ENCODE measurements around the gene NXT1.

The NXT1 gene

GRCh38 chr20:23361119-23361475 is 10.5 kb downstream of the NXT1 start:
- Histone ChIP-seq H3K4me1 (ENCODE audit: control insufficient read depth, insufficient read depth, low read length) (peaks cover 27% of the 10 kb centered on the region; the same call in 1 of the 2 replicates), H3K9ac (ENCODE audit: low read depth, low read length) (peak overlapping the region; percentile 96), H3K36me3 (ENCODE audit: control insufficient read depth, insufficient read depth, low read length) (peaks cover 18% of the 10 kb centered on the region), H3K9me3 (ENCODE audit: control insufficient read depth, insufficient read depth, low read length) (no peaks in the 10 kb centered on the region), H3K27me3 (ENCODE audit: control insufficient read depth, insufficient read depth, low read length) (no peaks in the 10 kb centered on the region), H3K27ac (ENCODE audit: low read depth, low read length) (peak overlapping the region; percentile 97), H3K4me3 (ENCODE audit: low read depth, low read length) (peak overlapping the region; percentile 93)

DNA sequence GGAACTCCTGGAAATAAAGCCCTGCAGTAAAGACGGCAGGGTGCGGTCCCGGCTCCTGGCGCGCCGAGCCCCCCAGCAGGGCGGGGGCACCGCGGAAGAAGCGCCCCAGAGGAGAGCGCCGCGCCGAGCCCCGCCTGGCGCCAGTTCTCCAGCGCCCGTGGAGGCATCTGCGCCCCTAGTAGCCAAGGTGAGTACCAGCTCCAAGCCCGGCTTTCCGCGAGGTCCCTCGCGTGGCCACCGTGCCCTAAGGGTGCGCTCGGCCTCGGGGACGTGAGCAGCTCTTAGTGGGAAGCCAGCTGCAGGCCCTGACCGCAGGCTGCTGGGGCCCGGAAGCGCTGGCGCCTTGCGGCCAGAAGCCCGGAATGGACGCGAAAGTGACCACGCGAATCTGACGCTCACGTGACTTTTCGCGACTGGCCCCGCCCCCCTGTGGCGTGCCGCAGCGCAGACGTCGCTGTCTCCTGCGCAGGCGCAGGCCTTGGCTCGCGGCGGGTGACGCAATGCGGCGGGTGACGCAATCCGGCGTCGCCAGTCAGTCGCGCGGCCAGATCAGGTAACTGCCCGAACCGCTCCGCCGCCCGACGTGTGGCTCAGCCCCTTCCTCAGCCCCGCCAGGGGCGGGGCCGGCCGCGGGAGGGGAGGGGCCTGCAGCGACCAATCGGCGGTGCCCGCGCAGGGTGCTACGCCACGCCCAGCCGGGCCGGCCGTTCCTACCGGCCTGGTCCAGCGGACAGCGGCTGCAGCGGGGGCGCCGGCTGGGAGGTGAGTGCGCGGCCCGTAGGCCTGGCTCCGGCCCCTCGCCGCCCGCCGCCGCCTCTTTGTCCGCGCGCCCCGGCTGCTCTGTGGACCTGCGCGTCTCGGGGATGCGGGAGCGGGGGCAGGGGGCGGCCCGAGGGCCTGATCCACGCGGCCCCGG is 11.1 kb downstream of the NXT1 start, which contains the start of gene GZF1:
Gene GZF1 (plus strand): TSS at position 707 of the 916 bp plus-strand sequence. CDS start 2,202 bp downstream, outside the sequence.
- Histone ChIP-seq H3K9ac (ENCODE audit: low read depth, low read length) (peak within 1 kb of the TSS; percentile 96), H3K27ac (ENCODE audit: low read depth, low read length) (peak within 1 kb of the TSS; percentile 97), H3K27me3 (ENCODE audit: control insufficient read depth, insufficient read depth, low read length) (no peaks in the 10 kb centered on the region), H3K36me3 (ENCODE audit: control insufficient read depth, insufficient read depth, low read length) (peaks cover 22% of the 10 kb centered on the region), H3K9me3 (ENCODE audit: control insufficient read depth, insufficient read depth, low read length) (no peaks in the 10 kb centered on the region), H3K4me3 (ENCODE audit: low read depth, low read length) (peak within 1 kb of the TSS; percentile 93), H3K4me1 (ENCODE audit: control insufficient read depth, insufficient read depth, low read length) (peaks cover 22% of the 10 kb centered on the region; the same call in 1 of the 2 replicates)

DNA sequence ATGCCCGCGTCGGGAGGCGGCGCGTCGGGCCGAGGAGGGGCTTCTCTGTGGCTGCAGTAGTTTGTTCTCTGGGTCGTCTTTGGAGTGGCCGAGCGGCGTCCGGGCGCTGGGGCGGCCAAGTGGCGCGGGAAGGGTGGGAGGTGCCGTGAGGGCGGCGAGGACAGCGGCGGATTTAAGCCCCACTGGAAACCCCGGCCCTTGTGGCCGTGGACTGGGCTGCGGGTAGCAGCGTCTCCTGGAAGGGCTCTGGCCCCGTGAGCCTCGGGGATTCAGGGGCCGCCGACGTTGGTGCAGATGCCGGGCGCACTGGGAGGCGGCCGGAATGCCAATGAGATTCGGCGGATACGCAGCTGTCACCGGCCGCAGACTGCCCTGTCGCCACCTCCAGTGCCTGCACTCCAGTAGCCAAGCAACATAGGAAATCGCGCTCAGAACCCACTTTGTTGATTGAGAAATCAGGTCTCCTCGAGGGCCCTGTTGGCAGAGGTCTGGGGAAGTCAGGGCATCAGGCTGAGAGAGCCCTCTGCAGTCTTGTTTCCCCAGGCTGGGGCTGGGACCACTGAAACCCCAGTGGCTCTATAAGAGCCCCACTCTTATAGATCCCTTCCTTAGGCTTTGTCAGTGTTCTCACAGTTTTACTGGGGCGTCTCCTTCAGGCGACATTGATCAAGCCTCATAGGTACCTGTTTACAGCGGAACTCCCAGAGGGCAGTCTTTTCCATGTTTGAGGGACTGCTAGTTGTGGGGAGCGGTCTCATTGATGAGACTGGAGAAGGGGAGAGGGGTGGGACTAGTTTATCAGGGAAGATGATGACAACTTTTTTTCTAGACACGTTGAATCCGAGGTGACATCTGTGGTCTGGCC is 12.0 kb downstream of the NXT1 start:
- H3K9me3 ChIP-seq (ENCODE audit: control insufficient read depth, insufficient read depth, low read length): no peaks in the 10 kb centered on the region
- peak overlapping the region; percentile 80 for H3K4me3 ChIP-seq (ENCODE audit: low read depth, low read length)
- H3K4me1 ChIP-seq (ENCODE audit: control insufficient read depth, insufficient read depth, low read length): peaks cover 19% of the 10 kb centered on the region; the same call in 1 of the 2 replicates
- peak overlapping the region; percentile 52; the same call in 1 of the 2 replicates for H3K9ac ChIP-seq (ENCODE audit: low read depth, low read length)
- H3K27ac ChIP-seq (ENCODE audit: low read depth, low read length): peak overlapping the region; percentile 80
- H3K36me3 ChIP-seq (ENCODE audit: control insufficient read depth, insufficient read depth, low read length): peaks cover 31% of the 10 kb centered on the region
- no peaks in the 10 kb centered on the region for H3K27me3 ChIP-seq (ENCODE audit: control insufficient read depth, insufficient read depth, low read length)

DNA sequence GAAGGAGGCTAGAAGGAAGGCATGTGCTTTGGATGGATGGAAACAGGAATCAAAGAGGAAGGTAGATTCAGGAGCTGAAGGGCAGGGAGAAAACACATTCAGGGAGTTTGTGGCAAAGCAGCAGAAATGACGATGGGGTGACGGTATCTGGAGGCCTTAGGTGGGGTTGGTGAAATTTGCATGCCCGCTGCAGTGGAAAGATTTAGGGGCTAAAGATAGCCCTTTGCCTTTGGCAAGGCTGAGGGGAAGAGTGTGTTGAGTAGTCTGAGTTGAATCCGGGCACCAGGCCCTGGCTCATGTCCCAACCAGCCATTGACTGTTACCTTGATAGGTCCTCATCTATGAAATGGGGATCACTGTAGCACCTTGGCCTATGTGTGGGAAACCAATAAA is 12.7 kb downstream of the NXT1 start:
- H3K4me3 ChIP-seq (ENCODE audit: low read depth, low read length): peak overlapping the region; percentile 80
- peaks cover 36% of the 10 kb centered on the region for H3K36me3 ChIP-seq (ENCODE audit: control insufficient read depth, insufficient read depth, low read length)
- peaks cover 19% of the 10 kb centered on the region; the same call in 1 of the 2 replicates for H3K4me1 ChIP-seq (ENCODE audit: control insufficient read depth, insufficient read depth, low read length)
- no peak overlapping the region for H3K27ac ChIP-seq (ENCODE audit: low read depth, low read length)
- no peak overlapping the region for H3K9ac ChIP-seq (ENCODE audit: low read depth, low read length)
- no peaks in the 10 kb centered on the region for H3K27me3 ChIP-seq (ENCODE audit: control insufficient read depth, insufficient read depth, low read length)
- H3K9me3 ChIP-seq (ENCODE audit: control insufficient read depth, insufficient read depth, low read length): no peaks in the 10 kb centered on the region

GRCh38 chr20:23365390-23366165 is 15.0 kb downstream of the NXT1 start:
- Histone ChIP-seq H3K9me3 (ENCODE audit: control insufficient read depth, insufficient read depth, low read length) (no peaks in the 10 kb centered on the region), H3K36me3 (ENCODE audit: control insufficient read depth, insufficient read depth, low read length) (peaks cover 60% of the 10 kb centered on the region), H3K4me1 (ENCODE audit: control insufficient read depth, insufficient read depth, low read length) (peaks cover 10% of the 10 kb centered on the region; the same call in 1 of the 2 replicates), H3K4me3 (ENCODE audit: low read depth, low read length) (no peak overlapping the region), H3K9ac (ENCODE audit: low read depth, low read length) (no peak overlapping the region), H3K27ac (ENCODE audit: low read depth, low read length) (no peak overlapping the region), H3K27me3 (ENCODE audit: control insufficient read depth, insufficient read depth, low read length) (no peaks in the 10 kb centered on the region)

DNA sequence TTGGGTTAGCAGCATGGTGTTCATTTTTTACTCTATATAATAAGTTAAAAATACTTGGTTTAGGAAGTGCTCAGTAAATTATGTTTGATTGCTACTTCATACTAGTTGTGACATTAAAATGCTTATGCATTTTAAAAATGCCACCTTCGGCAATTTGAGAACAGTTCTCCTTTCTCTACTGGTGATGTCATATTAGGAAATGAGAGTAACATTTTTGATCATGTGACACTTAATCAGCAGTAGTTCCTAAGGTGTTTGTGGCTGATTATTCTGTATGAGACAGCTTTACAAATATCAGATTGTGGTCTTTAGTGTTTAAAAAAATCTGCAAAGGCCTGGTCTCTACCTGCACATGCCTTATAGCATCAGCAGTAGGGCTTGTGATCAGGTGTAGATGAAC is 15.8 kb downstream of the NXT1 start:
- H3K27ac ChIP-seq (ENCODE audit: low read depth, low read length): no peak overlapping the region
- peaks cover 68% of the 10 kb centered on the region for H3K36me3 ChIP-seq (ENCODE audit: control insufficient read depth, insufficient read depth, low read length)
- H3K4me3 ChIP-seq (ENCODE audit: low read depth, low read length): no peak overlapping the region
- H3K9ac ChIP-seq (ENCODE audit: low read depth, low read length): no peak overlapping the region
- H3K27me3 ChIP-seq (ENCODE audit: control insufficient read depth, insufficient read depth, low read length): no peaks in the 10 kb centered on the region
- H3K9me3 ChIP-seq (ENCODE audit: control insufficient read depth, insufficient read depth, low read length): no peaks in the 10 kb centered on the region
- H3K4me1 ChIP-seq (ENCODE audit: control insufficient read depth, insufficient read depth, low read length): 0 out of 2 replicates have a peak, but pooled peaks cover 5% of the 10 kb centered on the region

DNA sequence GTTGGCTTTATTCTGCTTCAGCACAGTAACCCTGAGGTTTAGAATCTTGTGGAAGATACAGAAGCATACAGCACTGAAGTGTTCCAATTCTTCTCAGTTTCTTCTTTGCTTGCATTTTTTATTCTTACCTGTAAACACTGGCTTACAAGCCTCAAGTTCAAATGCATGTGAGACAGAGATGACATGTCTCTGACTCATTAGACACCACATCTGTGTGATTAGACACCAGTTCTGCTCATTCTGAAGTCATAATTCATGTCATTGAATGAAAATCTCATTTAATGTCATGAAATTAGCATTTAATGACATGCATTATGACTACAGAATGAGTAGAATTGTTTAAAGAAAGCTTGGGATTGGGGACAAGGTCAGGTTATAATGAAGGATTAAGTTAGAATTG is 17.2 kb downstream of the NXT1 start:
- H3K27me3 ChIP-seq (ENCODE audit: control insufficient read depth, insufficient read depth, low read length): no peaks in the 10 kb centered on the region
- no peak overlapping the region for H3K9ac ChIP-seq (ENCODE audit: low read depth, low read length)
- H3K27ac ChIP-seq (ENCODE audit: low read depth, low read length): no peak overlapping the region
- peaks cover 81% of the 10 kb centered on the region for H3K36me3 ChIP-seq (ENCODE audit: control insufficient read depth, insufficient read depth, low read length)
- no peaks in the 10 kb centered on the region for H3K9me3 ChIP-seq (ENCODE audit: control insufficient read depth, insufficient read depth, low read length)
- no peak overlapping the region for H3K4me3 ChIP-seq (ENCODE audit: low read depth, low read length)
- H3K4me1 ChIP-seq (ENCODE audit: control insufficient read depth, insufficient read depth, low read length): 0 out of 2 replicates have a peak, but pooled peaks cover 5% of the 10 kb centered on the region

GRCh38 chr20:23368316-23369071 is 17.9 kb downstream of the NXT1 start:
- Histone ChIP-seq H3K36me3 (ENCODE audit: control insufficient read depth, insufficient read depth, low read length) (peaks cover 89% of the 10 kb centered on the region), H3K27me3 (ENCODE audit: control insufficient read depth, insufficient read depth, low read length) (no peaks in the 10 kb centered on the region), H3K9ac (ENCODE audit: low read depth, low read length) (no peak overlapping the region), H3K4me1 (ENCODE audit: control insufficient read depth, insufficient read depth, low read length) (no peaks in the 10 kb centered on the region), H3K9me3 (ENCODE audit: control insufficient read depth, insufficient read depth, low read length) (no peaks in the 10 kb centered on the region), H3K27ac (ENCODE audit: low read depth, low read length) (no peak overlapping the region), H3K4me3 (ENCODE audit: low read depth, low read length) (no peak overlapping the region)

DNA sequence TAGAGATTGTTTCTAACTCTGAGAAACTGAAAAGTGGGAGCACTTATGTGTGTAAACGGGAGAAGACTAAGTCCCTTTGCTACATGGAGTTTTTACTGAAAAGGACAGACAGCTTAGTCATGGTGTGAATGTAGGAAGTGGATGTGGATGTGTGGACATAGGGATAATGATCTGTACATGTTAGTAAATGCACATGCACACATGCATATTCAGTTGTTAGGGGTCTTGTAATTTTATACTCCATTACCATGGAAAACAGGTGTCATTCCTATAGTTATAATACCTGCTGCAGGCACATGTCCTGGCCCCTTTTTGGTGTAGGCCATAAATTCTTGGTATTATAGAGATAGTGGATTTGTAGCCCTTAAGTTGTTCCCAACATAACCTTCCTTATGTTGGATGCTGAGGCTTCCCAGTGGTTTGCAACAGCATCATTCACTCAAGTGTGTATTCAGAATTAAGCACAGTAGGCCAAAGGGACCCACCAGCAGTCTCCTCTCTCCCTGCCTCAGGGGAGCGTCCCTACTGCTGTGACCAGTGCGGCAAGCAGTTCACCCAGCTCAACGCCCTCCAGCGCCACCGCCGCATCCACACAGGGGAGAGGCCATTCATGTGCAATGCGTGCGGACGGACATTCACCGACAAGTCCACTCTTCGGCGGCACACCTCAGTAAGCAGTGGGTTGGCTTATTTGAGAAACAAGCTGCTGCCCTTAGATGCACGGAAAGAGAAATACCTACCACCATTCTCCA is 18.7 kb downstream of the NXT1 start:
- H3K36me3 ChIP-seq (ENCODE audit: control insufficient read depth, insufficient read depth, low read length): peaks cover 94% of the 10 kb centered on the region
- no peaks in the 10 kb centered on the region for H3K9me3 ChIP-seq (ENCODE audit: control insufficient read depth, insufficient read depth, low read length)
- no peak overlapping the region for H3K27ac ChIP-seq (ENCODE audit: low read depth, low read length)
- no peaks in the 10 kb centered on the region for H3K27me3 ChIP-seq (ENCODE audit: control insufficient read depth, insufficient read depth, low read length)
- no peak overlapping the region for H3K9ac ChIP-seq (ENCODE audit: low read depth, low read length)
- H3K4me1 ChIP-seq (ENCODE audit: control insufficient read depth, insufficient read depth, low read length): no peaks in the 10 kb centered on the region
- H3K4me3 ChIP-seq (ENCODE audit: low read depth, low read length): no peak overlapping the region
